Gastrocnemius medialis (tissue), 4 donors: ENCODE data around the gene TCF12.

Experiments
- CTCF ChIP-seq, 5 experiments: fragments of 450-650 bp in 3 of 5; fragments of 200-600 bp in 2 of 5; sonication (generic) in 2 of 5; IDR thresholded peaks in 4 of 5; conservative IDR thresholded peaks in 1 of 5; 1 replicate in 4 of 5; 2 replicates in 1 of 5; pipeline ENCODE4 v1.5.1; 2016 to 2019; ENCODE audit warnings: antibody characterized with exemption in 5 of 5, mild to moderate bottlenecking in 3 of 5, moderate library complexity in 3 of 5
- POLR2A ChIP-seq, 2 donors: fragments of 450-650 bp; IDR thresholded peaks; one replicate each; pipeline ENCODE4 v1.6.1; 2017; ENCODE audit warnings: antibody characterized with exemption in 2 of 2, mild to moderate bottlenecking in 2 of 2, moderate library complexity in 2 of 2

- no peak for TF ChIP-seq CTCF (IDR thresholded peaks at IDR 0.05 in 4 of 5, conservative IDR thresholded peaks at IDR 0.05 in 1 of 5)
- no peak for TF ChIP-seq POLR2A (IDR thresholded peaks at IDR 0.05)
These were observed 306.2 kb downstream of the TCF12 start for GRCh38 chr15:57224664-57225063.
